Measurements from ENCODE around the gene FAM210A. TPM values are rescaled to one million over a fixed set of nuclear protein-coding genes. Genes with fewer than 3 reads are reported as not detected.

FAM210A gene
- total RNA-seq, 2 experiments from 2014 or later: 23.1 to 30.6 TPM

DNA sequence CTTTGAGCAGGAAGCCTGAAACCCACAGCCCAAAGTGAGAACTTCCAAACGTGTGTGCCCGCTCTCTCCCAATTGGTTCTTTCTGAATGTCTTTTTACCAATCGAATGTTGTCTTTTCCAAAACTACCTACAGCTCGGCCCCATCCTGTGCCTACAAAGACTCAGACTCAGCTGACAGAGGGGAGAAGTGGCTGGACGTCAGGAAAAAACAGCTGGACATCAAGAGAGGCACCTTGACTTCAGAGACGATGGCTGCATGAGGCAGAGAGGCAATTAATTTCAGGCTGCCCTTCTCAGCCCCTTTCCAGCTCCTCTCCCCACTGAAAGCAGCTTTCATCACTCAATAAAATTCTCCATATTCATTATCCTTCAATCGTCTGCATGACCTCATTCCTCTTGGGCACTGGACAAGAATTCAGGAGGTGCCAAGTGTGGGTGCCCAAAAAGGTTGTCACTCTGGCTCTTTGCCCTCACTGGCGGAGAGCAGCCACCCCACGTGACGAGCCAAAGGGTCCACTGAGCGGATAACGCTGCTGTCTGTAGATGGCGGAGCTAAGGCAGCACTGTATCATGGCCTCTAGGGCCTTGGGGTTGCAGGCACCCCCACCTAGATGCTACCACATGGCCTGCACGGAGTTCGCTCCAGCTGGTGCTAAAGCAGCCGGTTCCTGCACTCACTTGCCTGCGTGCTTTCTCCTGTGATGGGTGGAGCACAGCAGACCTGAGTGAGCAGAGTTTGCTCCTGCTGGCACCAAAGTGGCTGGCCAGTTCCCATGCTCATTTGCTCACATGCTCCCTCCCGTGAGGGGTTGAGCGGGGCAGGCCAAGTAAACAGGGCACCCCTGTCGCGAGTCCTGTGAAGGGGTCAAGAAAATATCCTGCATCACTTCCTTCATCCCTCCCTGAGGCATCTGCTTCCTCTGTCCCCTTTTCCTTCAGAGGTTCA, 37.9 kb downstream of the FAM210A start:
- CTCF ChIA-PET (ENCODE audit: unreplicated experiment): no interaction called here

DNA sequence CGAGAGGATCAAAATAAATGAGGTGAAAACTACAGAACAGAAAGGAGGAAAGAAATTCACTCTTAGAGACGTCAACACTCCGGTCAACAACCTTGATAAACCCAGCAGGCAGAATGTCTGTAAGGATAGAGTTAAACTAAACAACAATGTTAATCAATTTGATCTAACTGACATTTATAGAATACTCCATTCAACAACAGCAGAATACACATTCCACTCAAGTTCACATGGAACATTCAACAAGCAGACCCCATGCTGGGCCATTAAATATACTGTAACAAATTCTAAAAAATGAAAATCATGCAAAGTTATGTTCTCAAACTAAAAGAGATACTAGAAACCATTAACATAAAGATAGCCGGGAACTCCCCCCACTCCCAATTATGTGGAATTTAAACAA, 41.8 kb downstream of the FAM210A start:
- POLR2A ChIA-PET: interaction anchor here (1.1 kb wide), 1 partner anchor 15 kb away, joined by 3 read pairs; no protein-coding TSS in a partner anchor
- H3K4me1 ChIP-seq (ENCODE audit: insufficient read depth, low read length, poor library complexity, severe bottlenecking): no peaks in the 10 kb centered on the region
- peaks cover 32% of the 10 kb centered on the region for H3K36me3 ChIP-seq (ENCODE audit: insufficient read depth, low read length)
- intact Hi-C loops (cut with micrococcal nuclease; ENCODE audit: unreplicated experiment): no loop called here
- no peaks in the 10 kb centered on the region for H3K9me3 ChIP-seq (ENCODE audit: low read length)
- H3K79me2 ChIP-seq (ENCODE audit: insufficient read depth, low read depth, low read length): peaks cover 71% of the 10 kb centered on the region
- H3K4me2 ChIP-seq (ENCODE audit: low read length): no peak overlapping the region
- H3K27ac ChIP-seq (ENCODE audit: low read depth, low read length, poor library complexity, severe bottlenecking): no peak overlapping the region
- CTCF ChIA-PET (ENCODE audit: unreplicated experiment): no interaction called here
- no peak for DNase-seq (ENCODE audit: low spot score)
- no TSS peak for BruUV-seq (replicated peaks)
- no peak overlapping the region for H2AFZ ChIP-seq (ENCODE audit: low read length)
- TF ChIP-seq, protein P1, sequence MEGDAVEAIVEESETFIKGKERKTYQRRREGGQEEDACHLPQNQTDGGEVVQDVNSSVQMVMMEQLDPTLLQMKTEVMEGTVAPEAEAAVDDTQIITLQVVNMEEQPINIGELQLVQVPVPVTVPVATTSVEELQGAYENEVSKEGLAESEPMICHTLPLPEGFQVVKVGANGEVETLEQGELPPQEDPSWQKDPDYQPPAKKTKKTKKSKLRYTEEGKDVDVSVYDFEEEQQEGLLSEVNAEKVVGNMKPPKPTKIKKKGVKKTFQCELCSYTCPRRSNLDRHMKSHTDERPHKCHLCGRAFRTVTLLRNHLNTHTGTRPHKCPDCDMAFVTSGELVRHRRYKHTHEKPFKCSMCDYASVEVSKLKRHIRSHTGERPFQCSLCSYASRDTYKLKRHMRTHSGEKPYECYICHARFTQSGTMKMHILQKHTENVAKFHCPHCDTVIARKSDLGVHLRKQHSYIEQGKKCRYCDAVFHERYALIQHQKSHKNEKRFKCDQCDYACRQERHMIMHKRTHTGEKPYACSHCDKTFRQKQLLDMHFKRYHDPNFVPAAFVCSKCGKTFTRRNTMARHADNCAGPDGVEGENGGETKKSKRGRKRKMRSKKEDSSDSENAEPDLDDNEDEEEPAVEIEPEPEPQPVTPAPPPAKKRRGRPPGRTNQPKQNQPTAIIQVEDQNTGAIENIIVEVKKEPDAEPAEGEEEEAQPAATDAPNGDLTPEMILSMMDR (conservative IDR thresholded peaks at IDR 0.05; ENCODE audit: low read length): no peak
- TF ChIP-seq EZH2phosphoT487 (IDR thresholded peaks at IDR 0.05; ENCODE audit: borderline replicate concordance, low read depth, low read length): no peak
- no peak overlapping the region for H3K4me3 ChIP-seq (ENCODE audit: low read depth, low read length, poor library complexity, severe bottlenecking)
- H4K20me1 ChIP-seq (ENCODE audit: insufficient read depth, low read length): peaks cover 21% of the 10 kb centered on the region
- no peaks in the 10 kb centered on the region for H3K9me2 ChIP-seq (ENCODE audit: insufficient read depth, low read length)

More for the DNA sequence above, 37.9 kb downstream of the FAM210A start:
- no peak overlapping the region for H3K27ac ChIP-seq (ENCODE audit: low read depth, low read length, poor library complexity, severe bottlenecking)
- peaks cover 12% of the 10 kb centered on the region for H3K36me3 ChIP-seq (ENCODE audit: insufficient read depth, low read length)
- no peak overlapping the region for H2AFZ ChIP-seq (ENCODE audit: low read length)
- intact Hi-C loops (cut with micrococcal nuclease; ENCODE audit: unreplicated experiment): no loop called here
- peaks cover 55% of the 10 kb centered on the region; the same call in 1 of the 2 replicates for H3K79me2 ChIP-seq (ENCODE audit: insufficient read depth, low read depth, low read length)
- H3K9me2 ChIP-seq (ENCODE audit: insufficient read depth, low read length): no peaks in the 10 kb centered on the region
- no peak overlapping the region for H3K4me3 ChIP-seq (ENCODE audit: low read depth, low read length, poor library complexity, severe bottlenecking)
- H3K4me1 ChIP-seq (ENCODE audit: insufficient read depth, low read length, poor library complexity, severe bottlenecking): no peaks in the 10 kb centered on the region
- no peak for TF ChIP-seq EZH2phosphoT487 (IDR thresholded peaks at IDR 0.05; ENCODE audit: borderline replicate concordance, low read depth, low read length)
- TF ChIP-seq, protein P1 (conservative IDR thresholded peaks at IDR 0.05; ENCODE audit: low read length): no peak
- peaks cover 7% of the 10 kb centered on the region; the same call in 1 of the 2 replicates for H4K20me1 ChIP-seq (ENCODE audit: insufficient read depth, low read length)
- no peak for DNase-seq (ENCODE audit: low spot score)
- no TSS peak for BruUV-seq (replicated peaks)
- H3K9me3 ChIP-seq (ENCODE audit: low read length): no peaks in the 10 kb centered on the region
- POLR2A ChIA-PET: no interaction called here
- no peak overlapping the region for H3K4me2 ChIP-seq (ENCODE audit: low read length)

DNA sequence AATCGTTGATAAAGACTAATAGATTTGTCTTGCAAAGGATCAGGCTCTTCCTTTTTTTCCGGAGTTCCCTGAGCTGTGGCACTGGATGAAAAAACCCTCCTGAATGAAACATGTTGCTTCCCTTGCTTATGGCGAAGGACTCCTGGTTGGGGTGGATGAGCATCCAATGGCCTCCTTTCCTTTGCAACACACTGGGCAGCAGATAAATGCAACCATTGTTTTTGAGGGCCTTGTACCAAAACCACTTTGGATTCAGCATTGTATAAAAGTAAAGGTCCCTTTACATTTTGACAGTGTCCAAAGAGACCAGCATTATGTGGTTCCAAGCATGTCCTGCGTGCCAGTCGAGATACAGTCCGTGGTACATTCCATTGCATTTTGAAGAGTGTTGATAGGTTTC, 44.7 kb downstream of the FAM210A start:
- Histone ChIP-seq H3K9me2 (ENCODE audit: insufficient read depth, low read length) (no peaks in the 10 kb centered on the region), H3K4me2 (ENCODE audit: low read length) (no peak overlapping the region), H2AFZ (ENCODE audit: low read length) (no peak overlapping the region), H3K4me1 (ENCODE audit: insufficient read depth, low read length, poor library complexity, severe bottlenecking) (no peaks in the 10 kb centered on the region), H3K79me2 (ENCODE audit: insufficient read depth, low read depth, low read length) (peaks cover 54% of the 10 kb centered on the region), H3K9me3 (ENCODE audit: low read length) (no peaks in the 10 kb centered on the region), H3K4me3 (ENCODE audit: low read depth, low read length, poor library complexity, severe bottlenecking) (no peak overlapping the region), H4K20me1 (ENCODE audit: insufficient read depth, low read length) (peaks cover 14% of the 10 kb centered on the region), H3K36me3 (ENCODE audit: insufficient read depth, low read length) (peaks cover 26% of the 10 kb centered on the region), H3K27ac (ENCODE audit: low read depth, low read length, poor library complexity, severe bottlenecking) (no peak overlapping the region)
- TF ChIP-seq EZH2phosphoT487 (IDR thresholded peaks at IDR 0.05; ENCODE audit: borderline replicate concordance, low read depth, low read length): no peak
- TF ChIP-seq, protein P1 (conservative IDR thresholded peaks at IDR 0.05; ENCODE audit: low read length): no peak
- no peak for DNase-seq (ENCODE audit: low spot score)
- intact Hi-C loops (cut with micrococcal nuclease; ENCODE audit: unreplicated experiment): no loop called here
- BruUV-seq (replicated peaks): no TSS peak
- ChIA-PET CTCF (ENCODE audit: unreplicated experiment) (no interaction called here), POLR2A (interaction anchor here (0.6 to 0.8 kb wide), 2 partner anchors 14 to 20 kb away, joined by 3 read pairs; no protein-coding TSS in a partner anchor)
